H9 (cell line): ENCODE data around the gene ATP8A2. TPM values are rescaled to one million over a fixed set of nuclear protein-coding genes. Genes with fewer than 3 reads are reported as not detected.

Experiments used
- DNase-seq: peaks from one replicate; pipeline ENCODE4 v3.0.0-alpha.2; 2017
- H2AFZ ChIP-seq: one replicate; pipeline ENCODE4 v1.6.1; 2013; ENCODE audit warnings: mild to moderate bottlenecking, low read length, control low read depth, moderate library complexity
- H2AK5ac ChIP-seq: 2 replicates; pipeline ENCODE4 v1.6.1; 2013; ENCODE audit warnings: low read length, control low read depth, mixed read lengths; ENCODE audit not compliant: insufficient read length
- H2BK120ac ChIP-seq: one replicate; pipeline ENCODE4 v1.6.1; 2013; ENCODE audit warnings: low read depth, mild to moderate bottlenecking, low read length, control low read depth, inconsistent platforms; ENCODE audit not compliant: poor library complexity, severe bottlenecking
- H2BK12ac ChIP-seq: 2 replicates; pipeline ENCODE4 v1.6.1; 2013; ENCODE audit warnings: low read length, control low read depth, mixed read lengths, low read depth; ENCODE audit not compliant: insufficient read length
- H2BK15ac ChIP-seq: 2 replicates; pipeline ENCODE4 v1.6.1; 2013; ENCODE audit warnings: low read depth, low read length, control low read depth
- H2BK20ac ChIP-seq: one replicate; pipeline ENCODE4 v1.6.1; 2013; ENCODE audit warnings: low read depth, mild to moderate bottlenecking, low read length, control low read depth, inconsistent platforms; ENCODE audit not compliant: poor library complexity, severe bottlenecking
- H2BK5ac ChIP-seq: 2 replicates; pipeline ENCODE4 v1.6.1; 2013; ENCODE audit warnings: low read length, control low read depth, mixed read lengths; ENCODE audit not compliant: insufficient read length
- H3K14ac ChIP-seq: 2 replicates; pipeline ENCODE4 v1.6.1; 2013; ENCODE audit warnings: low read length, control low read depth; ENCODE audit not compliant: insufficient read depth
- H3K18ac ChIP-seq: 2 replicates; pipeline ENCODE4 v1.6.1; 2013; ENCODE audit warnings: low read depth, mild to moderate bottlenecking, mixed read lengths, low read length, control low read depth; ENCODE audit not compliant: insufficient read length
- H3K23ac ChIP-seq: 2 replicates; pipeline ENCODE4 v1.6.1; 2013; ENCODE audit warnings: low read length, control low read depth, mixed read lengths, low read depth; ENCODE audit not compliant: insufficient read length
- H3K23me2 ChIP-seq: 2 replicates; pipeline ENCODE4 v1.6.1; 2013; ENCODE audit warnings: low read depth, mild to moderate bottlenecking, mixed read lengths, low read length, control low read depth; ENCODE audit not compliant: insufficient read length, poor library complexity, severe bottlenecking
- H3K27ac ChIP-seq: 2 replicates; pipeline ENCODE4 v1.5.1; 2013; ENCODE audit warnings: low read length, control low read depth, mixed read lengths, low read depth; ENCODE audit not compliant: insufficient read length
- H3K27me3 ChIP-seq: 2 replicates; pipeline ENCODE4 v1.6.1; 2013; ENCODE audit warnings: low read length, control low read depth, inconsistent platforms; ENCODE audit not compliant: insufficient read depth
- H3K4ac ChIP-seq: 2 replicates; pipeline ENCODE4 v1.6.1; 2013; ENCODE audit warnings: low read depth, mild to moderate bottlenecking, control low read depth, inconsistent platforms, low read length, moderate library complexity
- H3K4me1 ChIP-seq: 2 replicates; pipeline ENCODE4 v1.6.1; 2013; ENCODE audit warnings: low read length, control low read depth, inconsistent platforms; ENCODE audit not compliant: insufficient read depth
- H3K4me2 ChIP-seq: 2 replicates; pipeline ENCODE4 v1.6.1; 2013; ENCODE audit warnings: low read length, control low read depth, mixed read lengths; ENCODE audit not compliant: insufficient read length, insufficient read depth
- H3K56ac ChIP-seq: 2 replicates; pipeline ENCODE4 v1.6.1; 2013; ENCODE audit warnings: low read depth, mild to moderate bottlenecking, mixed read lengths, low read length, control low read depth; ENCODE audit not compliant: insufficient read length
- H3K79me1 ChIP-seq: 2 replicates; pipeline ENCODE4 v1.6.1; 2013; ENCODE audit warnings: low read depth, mild to moderate bottlenecking, moderate library complexity, low read length, control low read depth, inconsistent platforms; ENCODE audit not compliant: insufficient read depth, poor library complexity, severe bottlenecking
- H3K79me2 ChIP-seq: 2 replicates; pipeline ENCODE4 v1.6.1; 2013; ENCODE audit warnings: low read length, control low read depth, inconsistent platforms; ENCODE audit not compliant: insufficient read depth
- H3K9ac ChIP-seq: 2 replicates; pipeline ENCODE4 v1.6.1; 2013; ENCODE audit warnings: low read length, control low read depth, mixed read lengths; ENCODE audit not compliant: insufficient read length; ENCODE audit errors: extremely low read depth
- H3K9me3 ChIP-seq: one replicate; pipeline ENCODE4 v1.6.1; 2013; ENCODE audit warnings: low read depth, low read length, inconsistent platforms; ENCODE audit not compliant: control insufficient read depth
- H3T11ph ChIP-seq: one replicate; pipeline ENCODE4 v1.6.1; 2013; ENCODE audit warnings: mild to moderate bottlenecking, low read length, control low read depth, inconsistent platforms
- H4K20me1 ChIP-seq: one replicate; pipeline ENCODE4 v1.6.1; 2013; ENCODE audit not compliant: control insufficient read depth, insufficient read length, insufficient read depth
- H4K5ac ChIP-seq: 2 replicates; pipeline ENCODE4 v1.6.1; 2013; ENCODE audit warnings: low read depth, mild to moderate bottlenecking, mixed read lengths, low read length, control low read depth; ENCODE audit not compliant: insufficient read length
- H4K8ac ChIP-seq: replicated peaks from 2 replicates; pipeline ENCODE4 v1.6.1; 2013; ENCODE audit warnings: low read length, control low read depth, mixed read lengths, low read depth; ENCODE audit not compliant: insufficient read length
- H4K91ac ChIP-seq: 2 replicates; pipeline ENCODE4 v1.6.1; 2013; ENCODE audit warnings: low read depth, mild to moderate bottlenecking, moderate library complexity, mixed read lengths, low read length, control low read depth; ENCODE audit not compliant: insufficient read length
- H3K27ac Mint-ChIP-seq, 3 experiments: 2 replicates in 2 of 3; 3 replicates in 1 of 3; pipeline ENCODE4 v1.8.0; 2020 to 2021; ENCODE audit warnings: mixed read lengths in 3 of 3, mild to moderate bottlenecking in 1 of 3, moderate library complexity in 1 of 3
- H3K27me3 Mint-ChIP-seq: 2 replicates; pipeline ENCODE4 v1.8.0; 2021; ENCODE audit warnings: low read depth, mild to moderate bottlenecking, moderate library complexity, mixed read lengths
- H3K36me3 Mint-ChIP-seq, 3 experiments: 2 replicates in 2 of 3; 3 replicates in 1 of 3; pipeline ENCODE4 v1.8.0; 2020 to 2021; ENCODE audit warnings: low read depth in 3 of 3, mixed read lengths in 3 of 3; ENCODE audit not compliant: insufficient read depth in 1 of 3
- H3K4me1 Mint-ChIP-seq, 2 experiments: 2 replicates each; pipeline ENCODE4 v1.8.0; 2020; ENCODE audit warnings: mixed read lengths in 2 of 2
- H3K4me3 Mint-ChIP-seq, 2 experiments: 2 replicates in 1 of 2; 3 replicates in 1 of 2; pipeline ENCODE4 v1.8.0; 2020 to 2021; ENCODE audit warnings: mild to moderate bottlenecking in 2 of 2, mixed read lengths in 2 of 2, moderate library complexity in 1 of 2
- H3K9me3 Mint-ChIP-seq, 2 experiments: 2 replicates in 1 of 2; 3 replicates in 1 of 2; pipeline ENCODE4 v1.8.0; 2020; ENCODE audit warnings: mild to moderate bottlenecking in 2 of 2, mixed read lengths in 2 of 2, moderate library complexity in 1 of 2
- CTCF ChIP-seq: fragments of 200-600 bp; sonication (generic); conservative IDR thresholded peaks from 3 replicates; pipeline ENCODE4 v1.8.0; 2021; ENCODE audit warnings: antibody characterized with exemption, mild to moderate bottlenecking
- WGBS: extraction: QIAGEN DNeasy Blood & Tissue Kit; methylation state at CpG from one replicate; pipeline ENCODE4 v1.1.7; 2013; ENCODE audit warnings: missing lambda C conversion rate, low lambda C conversion rate, mixed read lengths; ENCODE audit not compliant: insufficient read length; ENCODE audit errors: extremely low coverage; 5-methylcytosine and 5-hydroxymethylcytosine counted together
- total RNA-seq: library from RNA; stranded (reverse); gene quantifications from 2 replicates; pipeline ENCODE4 v1.2.1, GENCODE V29; 2021

ATP8A2 gene
- total RNA-seq, 1 experiment from 2014 or later: 18.2 TPM

DNA sequence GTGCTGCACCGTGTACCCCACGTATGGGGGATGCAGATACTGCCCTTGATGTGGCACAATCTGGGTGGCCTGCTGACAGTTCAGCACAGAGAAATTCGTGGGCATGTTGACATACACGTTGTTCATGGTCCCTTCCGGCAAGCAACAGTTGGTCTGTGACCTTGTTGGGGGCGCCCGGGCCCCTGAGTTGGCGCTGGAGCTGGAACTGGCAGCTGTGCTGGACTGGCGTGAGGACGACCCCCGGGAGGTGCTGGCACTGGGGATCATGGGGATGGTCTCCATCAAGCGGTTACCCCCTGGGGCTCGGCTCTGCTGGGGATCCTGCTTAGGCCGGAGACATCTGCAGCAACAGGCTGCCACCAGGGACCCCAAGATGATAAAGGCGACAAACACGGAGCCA, 674.9 kb downstream of the ATP8A2 start:
- no peak overlapping the region for H3K4me3 Mint-ChIP-seq
- WGBS: no CpG with 5 or more reads among the region's 16 CpGs

More for the DNA sequence above, 674.9 kb downstream of the ATP8A2 start:
- Histone ChIP-seq H3K27ac (no peak overlapping the region), H3K14ac (no peak overlapping the region), H3K23me2 (peaks cover 18% of the 10 kb centered on the region), H4K20me1 (no peaks in the 10 kb centered on the region), H4K5ac (no peak overlapping the region), H2AK5ac (no peak overlapping the region), H2BK15ac (no peak overlapping the region), H2BK20ac (no peak overlapping the region), H3K23ac (no peak overlapping the region), H3K27me3 (peaks cover 6% of the 10 kb centered on the region; the same call in 1 of the 2 replicates), H3K79me1 (no peaks in the 10 kb centered on the region), H3K9me3 (no peaks in the 10 kb centered on the region), H3K79me2 (no peaks in the 10 kb centered on the region), H2BK120ac (no peak overlapping the region), H3T11ph (no peak overlapping the region), H4K91ac (no peak overlapping the region), H3K4me2 (no peak overlapping the region), H3K56ac (no peak overlapping the region), H3K18ac (no peak overlapping the region), H2AFZ (no peak overlapping the region), H3K4me1 (peaks cover 2% of the 10 kb centered on the region; the same call in 1 of the 2 replicates), H4K8ac (no peak overlapping the region), H3K4ac (no peak overlapping the region), H2BK12ac (no peak overlapping the region), H3K9ac (no peak overlapping the region), H2BK5ac (no peak overlapping the region)
- Mint-ChIP-seq H3K9me3 (no peaks in the 10 kb centered on the region; a peak in 1 of 5 replicates), H3K36me3 (peaks cover 7 to 40% (median 25%) of the 10 kb centered on the region in 3 experiments), H3K4me1 (peaks cover 10 to 16% of the 10 kb centered on the region in 2 experiments), H3K27ac (no peak overlapping the region), H3K27me3 (peaks cover 43% of the 10 kb centered on the region)
- no peak for TF ChIP-seq CTCF
- no peak for DNase-seq
